H9 (cell line): ENCODE data around the gene ACTR10. TPM values are rescaled to one million over a fixed set of nuclear protein-coding genes. Genes with fewer than 3 reads are reported as not detected.

Source experiments
- DNase-seq: peaks from one replicate; pipeline ENCODE4 v3.0.0-alpha.2; 2017
- H2AFZ ChIP-seq: one replicate; pipeline ENCODE4 v1.6.1; 2013; ENCODE audit warnings: mild to moderate bottlenecking, low read length, control low read depth, moderate library complexity
- H2AK5ac ChIP-seq: 2 replicates; pipeline ENCODE4 v1.6.1; 2013; ENCODE audit warnings: low read length, control low read depth, mixed read lengths; ENCODE audit not compliant: insufficient read length
- H2BK120ac ChIP-seq: one replicate; pipeline ENCODE4 v1.6.1; 2013; ENCODE audit warnings: low read depth, mild to moderate bottlenecking, low read length, control low read depth, inconsistent platforms; ENCODE audit not compliant: poor library complexity, severe bottlenecking
- H2BK12ac ChIP-seq: 2 replicates; pipeline ENCODE4 v1.6.1; 2013; ENCODE audit warnings: low read length, control low read depth, mixed read lengths, low read depth; ENCODE audit not compliant: insufficient read length
- H2BK15ac ChIP-seq: 2 replicates; pipeline ENCODE4 v1.6.1; 2013; ENCODE audit warnings: low read depth, low read length, control low read depth
- H2BK20ac ChIP-seq: one replicate; pipeline ENCODE4 v1.6.1; 2013; ENCODE audit warnings: low read depth, mild to moderate bottlenecking, low read length, control low read depth, inconsistent platforms; ENCODE audit not compliant: poor library complexity, severe bottlenecking
- H2BK5ac ChIP-seq: 2 replicates; pipeline ENCODE4 v1.6.1; 2013; ENCODE audit warnings: low read length, control low read depth, mixed read lengths; ENCODE audit not compliant: insufficient read length
- H3K14ac ChIP-seq: 2 replicates; pipeline ENCODE4 v1.6.1; 2013; ENCODE audit warnings: low read length, control low read depth; ENCODE audit not compliant: insufficient read depth
- H3K18ac ChIP-seq: 2 replicates; pipeline ENCODE4 v1.6.1; 2013; ENCODE audit warnings: low read depth, mild to moderate bottlenecking, mixed read lengths, low read length, control low read depth; ENCODE audit not compliant: insufficient read length
- H3K23ac ChIP-seq: 2 replicates; pipeline ENCODE4 v1.6.1; 2013; ENCODE audit warnings: low read length, control low read depth, mixed read lengths, low read depth; ENCODE audit not compliant: insufficient read length
- H3K23me2 ChIP-seq: 2 replicates; pipeline ENCODE4 v1.6.1; 2013; ENCODE audit warnings: low read depth, mild to moderate bottlenecking, mixed read lengths, low read length, control low read depth; ENCODE audit not compliant: insufficient read length, poor library complexity, severe bottlenecking
- H3K27ac ChIP-seq: 2 replicates; pipeline ENCODE4 v1.5.1; 2013; ENCODE audit warnings: low read length, control low read depth, mixed read lengths, low read depth; ENCODE audit not compliant: insufficient read length
- H3K27me3 ChIP-seq: 2 replicates; pipeline ENCODE4 v1.6.1; 2013; ENCODE audit warnings: low read length, control low read depth, inconsistent platforms; ENCODE audit not compliant: insufficient read depth
- H3K4ac ChIP-seq: 2 replicates; pipeline ENCODE4 v1.6.1; 2013; ENCODE audit warnings: low read depth, mild to moderate bottlenecking, control low read depth, inconsistent platforms, low read length, moderate library complexity
- H3K4me1 ChIP-seq: 2 replicates; pipeline ENCODE4 v1.6.1; 2013; ENCODE audit warnings: low read length, control low read depth, inconsistent platforms; ENCODE audit not compliant: insufficient read depth
- H3K4me2 ChIP-seq: 2 replicates; pipeline ENCODE4 v1.6.1; 2013; ENCODE audit warnings: low read length, control low read depth, mixed read lengths; ENCODE audit not compliant: insufficient read length, insufficient read depth
- H3K56ac ChIP-seq: 2 replicates; pipeline ENCODE4 v1.6.1; 2013; ENCODE audit warnings: low read depth, mild to moderate bottlenecking, mixed read lengths, low read length, control low read depth; ENCODE audit not compliant: insufficient read length
- H3K79me1 ChIP-seq: 2 replicates; pipeline ENCODE4 v1.6.1; 2013; ENCODE audit warnings: low read depth, mild to moderate bottlenecking, moderate library complexity, low read length, control low read depth, inconsistent platforms; ENCODE audit not compliant: insufficient read depth, poor library complexity, severe bottlenecking
- H3K79me2 ChIP-seq: 2 replicates; pipeline ENCODE4 v1.6.1; 2013; ENCODE audit warnings: low read length, control low read depth, inconsistent platforms; ENCODE audit not compliant: insufficient read depth
- H3K9ac ChIP-seq: 2 replicates; pipeline ENCODE4 v1.6.1; 2013; ENCODE audit warnings: low read length, control low read depth, mixed read lengths; ENCODE audit not compliant: insufficient read length; ENCODE audit errors: extremely low read depth
- H3K9me3 ChIP-seq: one replicate; pipeline ENCODE4 v1.6.1; 2013; ENCODE audit warnings: low read depth, low read length, inconsistent platforms; ENCODE audit not compliant: control insufficient read depth
- H3T11ph ChIP-seq: one replicate; pipeline ENCODE4 v1.6.1; 2013; ENCODE audit warnings: mild to moderate bottlenecking, low read length, control low read depth, inconsistent platforms
- H4K20me1 ChIP-seq: one replicate; pipeline ENCODE4 v1.6.1; 2013; ENCODE audit not compliant: control insufficient read depth, insufficient read length, insufficient read depth
- H4K5ac ChIP-seq: 2 replicates; pipeline ENCODE4 v1.6.1; 2013; ENCODE audit warnings: low read depth, mild to moderate bottlenecking, mixed read lengths, low read length, control low read depth; ENCODE audit not compliant: insufficient read length
- H4K8ac ChIP-seq: replicated peaks from 2 replicates; pipeline ENCODE4 v1.6.1; 2013; ENCODE audit warnings: low read length, control low read depth, mixed read lengths, low read depth; ENCODE audit not compliant: insufficient read length
- H4K91ac ChIP-seq: 2 replicates; pipeline ENCODE4 v1.6.1; 2013; ENCODE audit warnings: low read depth, mild to moderate bottlenecking, moderate library complexity, mixed read lengths, low read length, control low read depth; ENCODE audit not compliant: insufficient read length
- H3K27ac Mint-ChIP-seq, 3 experiments: 2 replicates in 2 of 3; 3 replicates in 1 of 3; pipeline ENCODE4 v1.8.0; 2020 to 2021; ENCODE audit warnings: mixed read lengths in 3 of 3, mild to moderate bottlenecking in 1 of 3, moderate library complexity in 1 of 3
- H3K27me3 Mint-ChIP-seq: 2 replicates; pipeline ENCODE4 v1.8.0; 2021; ENCODE audit warnings: low read depth, mild to moderate bottlenecking, moderate library complexity, mixed read lengths
- H3K36me3 Mint-ChIP-seq, 3 experiments: 2 replicates in 2 of 3; 3 replicates in 1 of 3; pipeline ENCODE4 v1.8.0; 2020 to 2021; ENCODE audit warnings: low read depth in 3 of 3, mixed read lengths in 3 of 3; ENCODE audit not compliant: insufficient read depth in 1 of 3
- H3K4me1 Mint-ChIP-seq, 2 experiments: 2 replicates each; pipeline ENCODE4 v1.8.0; 2020; ENCODE audit warnings: mixed read lengths in 2 of 2
- H3K4me3 Mint-ChIP-seq, 2 experiments: 2 replicates in 1 of 2; 3 replicates in 1 of 2; pipeline ENCODE4 v1.8.0; 2020 to 2021; ENCODE audit warnings: mild to moderate bottlenecking in 2 of 2, mixed read lengths in 2 of 2, moderate library complexity in 1 of 2
- H3K9me3 Mint-ChIP-seq, 2 experiments: 2 replicates in 1 of 2; 3 replicates in 1 of 2; pipeline ENCODE4 v1.8.0; 2020; ENCODE audit warnings: mild to moderate bottlenecking in 2 of 2, mixed read lengths in 2 of 2, moderate library complexity in 1 of 2
- CTCF ChIP-seq: fragments of 200-600 bp; sonication (generic); conservative IDR thresholded peaks from 3 replicates; pipeline ENCODE4 v1.8.0; 2021; ENCODE audit warnings: antibody characterized with exemption, mild to moderate bottlenecking
- total RNA-seq: library from RNA; stranded (reverse); gene quantifications from 2 replicates; pipeline ENCODE4 v1.2.1, GENCODE V29; 2021

The ACTR10 gene
- total RNA-seq, 1 experiment from 2014 or later, result 41.0 TPM

- H3K56ac ChIP-seq, result no peak overlapping the region
- no peaks in the 10 kb centered on the region for H3K4me1 ChIP-seq
- H2AFZ ChIP-seq, result no peak overlapping the region
- H3K23ac ChIP-seq, result no peak overlapping the region
- no peak overlapping the region for H2BK12ac ChIP-seq
- no peak overlapping the region for H3K4ac ChIP-seq
- H4K8ac ChIP-seq, result no peak overlapping the region
- peak overlapping the region in 2 of 3 experiments; percentile 74 to 86; a peak in 3 of 7 replicates for H3K27ac Mint-ChIP-seq
- no peak overlapping the region for H3K4me2 ChIP-seq
- no peak overlapping the region for H4K5ac ChIP-seq
- peaks cover 20 to 70% (median 53%) of the 10 kb centered on the region in 3 experiments; a peak in 6 of 7 replicates for H3K36me3 Mint-ChIP-seq
- no peaks in the 10 kb centered on the region for H3K4me1 Mint-ChIP-seq
- no peaks in the 10 kb centered on the region for H4K20me1 ChIP-seq
- no peaks in the 10 kb centered on the region for H3K9me3 ChIP-seq
- H4K91ac ChIP-seq, result no peak overlapping the region
- no peak overlapping the region for H3K4me3 Mint-ChIP-seq
- H3K27ac ChIP-seq, result no peak overlapping the region
- DNase-seq, result no peak
- no peak overlapping the region for H3K18ac ChIP-seq
- H3K27me3 Mint-ChIP-seq, result no peaks in the 10 kb centered on the region
- no peak overlapping the region for H2BK120ac ChIP-seq
- no peak overlapping the region for H3K9ac ChIP-seq
- no peaks in the 10 kb centered on the region for H3K23me2 ChIP-seq
- peaks cover 4% of the 10 kb centered on the region for H3K79me1 ChIP-seq
- H3K14ac ChIP-seq, result no peak overlapping the region
- H3K79me2 ChIP-seq, result no peaks in the 10 kb centered on the region
- no peak overlapping the region for H2BK20ac ChIP-seq
- no peak overlapping the region for H2BK5ac ChIP-seq
- H3T11ph ChIP-seq, result no peak overlapping the region
- no peaks in the 10 kb centered on the region for H3K27me3 ChIP-seq
- no peak overlapping the region for H2BK15ac ChIP-seq
- no peak for TF ChIP-seq CTCF
- no peaks in the 10 kb centered on the region for H3K9me3 Mint-ChIP-seq
- no peak overlapping the region for H2AK5ac ChIP-seq
Measured at GRCh38 chr14:58274881-58275280, 74.9 kb downstream of the ACTR10 start.
